Heart right ventricle (tissue), 16 donors: ENCODE measurements around the gene ADGRL3. TPM values are rescaled to one million over a fixed set of nuclear protein-coding genes. Genes with fewer than 3 reads are reported as not detected.

ENCODE experiments used
- ATAC-seq, 8 donors: fragments of 200-7000 bp; cut with Tn5 transposase; one replicate each; pipeline ENCODE4 v1.9.1; 2020; ENCODE audit warnings: mild to moderate bottlenecking in 8 of 8, moderate library complexity in 8 of 8, moderate number of reproducible peaks in 1 of 8
- DNase-seq, 2 donors: peaks; one replicate each; pipeline ENCODE4 v3.0.0-alpha.2; 2020
- H3K27ac ChIP-seq, 10 donors: fragments of 200-600 bp; sonication (generic) in 2 of 10; one replicate each; pipeline versions ENCODE4 v1.5.0 to v1.8.0; 2020 to 2022; ENCODE audit warnings: mild to moderate bottlenecking in 3 of 10
- H3K27me3 ChIP-seq, 7 donors: fragments of 200-600 bp; one replicate each; pipeline ENCODE4 v1.8.0; 2021 to 2022; ENCODE audit warnings: mild to moderate bottlenecking in 2 of 7
- H3K36me3 ChIP-seq, 9 donors: fragments of 200-600 bp; sonication (generic) in 1 of 9; one replicate each; pipeline versions ENCODE4 v1.5.0 to v1.8.0; 2020 to 2022; ENCODE audit warnings: mild to moderate bottlenecking in 2 of 9
- H3K4me1 ChIP-seq, 9 donors: fragments of 200-600 bp; sonication (generic) in 1 of 9; one replicate each; pipeline versions ENCODE4 v1.5.0 to v1.8.0; 2020 to 2022; ENCODE audit warnings: mild to moderate bottlenecking in 4 of 9
- H3K4me3 ChIP-seq, 10 donors: fragments of 200-600 bp; sonication (generic) in 2 of 10; one replicate each; pipeline versions ENCODE4 v1.5.0 to v1.8.0; 2020 to 2022; ENCODE audit warnings: mild to moderate bottlenecking in 7 of 10, moderate library complexity in 2 of 10
- H3K9me3 ChIP-seq, 11 donors: fragments of 200-600 bp in 10 of 11; sonication (generic) in 2 of 11; one replicate each; pipeline versions ENCODE4 v1.5.0 to v1.8.0; 2013 to 2022; ENCODE audit warnings: mild to moderate bottlenecking in 2 of 11, control low read depth in 1 of 11, moderate library complexity in 1 of 11
- WGBS, 2 donors: extraction: QIAGEN DNeasy Blood & Tissue Kit; methylation state at CpG; one replicate each; pipeline ENCODE4 v1.1.7; 2013; ENCODE audit warnings: inconsistent platforms in 1 of 2; 5-methylcytosine and 5-hydroxymethylcytosine counted together
- intact Hi-C, 10 donors: fragments of 100-400 bp; cut with DNase I; formaldehyde crosslinking; loops; one replicate each; pipeline versions ENCODE4 v1.11.1 to v1.14.2; 2022
- polyA plus RNA-seq, 2 donors: library from polyadenylated mRNA; stranded (reverse); fragments of 200-250 nt; gene quantifications; one replicate each; pipeline ENCODE4 v1.2.3, GENCODE V29; 2013
- total RNA-seq, 10 donors: library from RNA; stranded (reverse); fragmentation: NEBNext Ultra II Directional in 3 of 10; extraction: Animal tissue kit (Norgen Biotek cat#: 25700) in 3 of 10; gene quantifications; one replicate each; pipeline versions ENCODE4 v1.2.1 to v1.2.4, GENCODE V29; 2021 to 2023
- TF ChIP-seq, protein P1 (sequence below), 9 donors: fragments of 200-600 bp; sonication (generic) in 2 of 9; IDR thresholded peaks; one replicate each; pipeline versions ENCODE4 v1.5.0 to v1.8.0; 2021 to 2022; ENCODE audit warnings: antibody characterized with exemption in 9 of 9, mild to moderate bottlenecking in 5 of 9, moderate library complexity in 1 of 9
- donor health status: Arrhythmogenic right ventricular cardiomyopathy.
- donor health status: ischemic (EF 13 %, LVEDD 7.1; RV severe dilation, severe dysfunction).
- donor health status: healthy with polysubstance abuse.
- donor health status: DM: no; HTN: yes; CAD: no.
- donor health status: DM: no; HTN: no; CAD: no.
- donor health status: ischemic (EF 25% LVEDD 6.9; RV normal size, moderate dysfunction).
- donor health status: ischemic (EF 25% LVEDD 5.7; RV mildly dilated, moderate dysfunction).
- donor health status: healthy.
- donor health status: DM: yes; HTN: yes; CAD: no.
- donor health status: Ischemic cardiomyopathy.
- donor health status: ischemic (EF 35%, LVEDD 5.7; RV mildly dilated, moderate dysfunction).
- donor health status: nonischemic (EF 11% LVEDD 7.7; RV severe dilation, severe dysfunction).
- donor health status: DM: yes; HTN: yes; CAD: no.
- donor health status: PGD.
- donor health status: ischemic (EF 29% LVEDD 5.4; RV normal size, mild dysfunction).
- donor health status: nonischemic (EF 23%, LVEDD 6.1; RV moderate dilation, normal function).

The ADGRL3 gene
- total and polyA plus RNA-seq, 12 donors, result 0.36 to 20.9 (median 4.6) TPM

DNA sequence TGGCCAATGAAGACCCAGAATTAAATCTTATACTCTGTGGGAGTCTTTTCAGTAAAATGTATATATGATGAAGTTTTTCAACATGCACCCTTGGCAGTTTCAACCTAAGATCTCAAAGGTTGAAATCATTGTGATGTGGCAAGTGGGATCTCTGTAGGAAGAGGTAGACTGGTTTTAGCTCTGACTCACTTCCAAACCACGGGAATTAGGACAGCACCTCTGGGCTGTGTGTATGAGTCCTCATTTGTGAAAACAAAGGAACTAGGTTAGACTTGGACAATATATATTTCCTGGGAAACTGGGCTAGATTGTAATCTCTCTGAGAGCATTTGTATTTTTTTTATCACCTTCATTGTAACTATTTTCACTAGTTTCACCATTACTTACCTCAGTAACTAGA, 333.0 kb downstream of the ADGRL3 start:
- Histone ChIP-seq H3K9me3 (peaks cover 0 to 17% (median 2%) of the 10 kb centered on the region in 11 donors), H3K4me3 (no peak overlapping the region), H3K36me3 (no peaks in the 10 kb centered on the region), H3K27ac (no peak overlapping the region), H3K4me1 (no peaks in the 10 kb centered on the region), H3K27me3 (no peaks in the 10 kb centered on the region)
- intact Hi-C loops, result no loop called here
- DNase-seq, result no peak
- WGBS, 2 donors, result 66 to 81% methylated on average over 1 of the region's 1 CpG
- no peak for ATAC-seq
- TF ChIP-seq, protein P1, sequence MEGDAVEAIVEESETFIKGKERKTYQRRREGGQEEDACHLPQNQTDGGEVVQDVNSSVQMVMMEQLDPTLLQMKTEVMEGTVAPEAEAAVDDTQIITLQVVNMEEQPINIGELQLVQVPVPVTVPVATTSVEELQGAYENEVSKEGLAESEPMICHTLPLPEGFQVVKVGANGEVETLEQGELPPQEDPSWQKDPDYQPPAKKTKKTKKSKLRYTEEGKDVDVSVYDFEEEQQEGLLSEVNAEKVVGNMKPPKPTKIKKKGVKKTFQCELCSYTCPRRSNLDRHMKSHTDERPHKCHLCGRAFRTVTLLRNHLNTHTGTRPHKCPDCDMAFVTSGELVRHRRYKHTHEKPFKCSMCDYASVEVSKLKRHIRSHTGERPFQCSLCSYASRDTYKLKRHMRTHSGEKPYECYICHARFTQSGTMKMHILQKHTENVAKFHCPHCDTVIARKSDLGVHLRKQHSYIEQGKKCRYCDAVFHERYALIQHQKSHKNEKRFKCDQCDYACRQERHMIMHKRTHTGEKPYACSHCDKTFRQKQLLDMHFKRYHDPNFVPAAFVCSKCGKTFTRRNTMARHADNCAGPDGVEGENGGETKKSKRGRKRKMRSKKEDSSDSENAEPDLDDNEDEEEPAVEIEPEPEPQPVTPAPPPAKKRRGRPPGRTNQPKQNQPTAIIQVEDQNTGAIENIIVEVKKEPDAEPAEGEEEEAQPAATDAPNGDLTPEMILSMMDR (IDR thresholded peaks at IDR 0.05), result no peak

- Histone ChIP-seq H3K36me3 (no peaks in the 10 kb centered on the region), H3K4me3 (no peak overlapping the region), H3K4me1 (peaks cover 0 to 8% (median 0%) of the 10 kb centered on the region in 9 donors), H3K9me3 (peaks cover 0 to 6% (median 0%) of the 10 kb centered on the region in 11 donors), H3K27ac (no peak overlapping the region), H3K27me3 (no peaks in the 10 kb centered on the region)
- no peak for DNase-seq
- 36 to 53% methylated on average over 2 of the region's 2 CpGs for WGBS, 2 donors
- TF ChIP-seq, protein P1 (IDR thresholded peaks at IDR 0.05), result no peak
- ATAC-seq, result peak in 1 of 8 donors; percentile 44
- intact Hi-C loops, result no loop called here
These were observed 340.8 kb downstream of the ADGRL3 start for GRCh38 chr4:61540944-61541343.

GRCh38 chr4:61541459-61541858, 341.3 kb downstream of the ADGRL3 start:
- DNase-seq, result no peak
- TF ChIP-seq, protein P1 (IDR thresholded peaks at IDR 0.05), result peak in 1 of 9 donors; percentile 15
- WGBS, 2 donors, result 71 to 80% methylated on average over 2 of the region's 2 CpGs
- Histone ChIP-seq H3K9me3 (peaks cover 0 to 5% (median 0%) of the 10 kb centered on the region in 11 donors), H3K4me1 (peaks cover 0 to 8% (median 0%) of the 10 kb centered on the region in 9 donors), H3K27ac (no peak overlapping the region), H3K4me3 (no peak overlapping the region), H3K27me3 (no peaks in the 10 kb centered on the region), H3K36me3 (no peaks in the 10 kb centered on the region)
- no peak for ATAC-seq
- intact Hi-C loops, result no loop called here

DNA sequence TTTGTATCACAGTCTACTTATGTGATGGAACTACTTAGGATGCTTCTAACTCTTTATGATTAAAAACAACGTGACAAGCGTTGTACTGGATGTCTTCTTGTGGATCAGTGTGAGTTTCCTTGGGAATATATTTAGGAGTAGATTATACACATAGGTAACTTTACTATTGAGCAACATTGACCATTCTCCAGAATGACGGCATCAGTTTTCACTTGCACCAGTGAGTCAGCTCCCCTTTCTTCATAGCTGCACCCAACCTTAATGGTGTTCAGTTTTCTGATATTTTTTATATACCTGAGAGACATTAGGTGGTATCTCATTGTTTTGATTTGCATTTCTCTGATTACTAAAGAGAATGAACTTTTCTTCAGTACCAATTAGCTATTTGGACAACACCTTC, 343.9 kb downstream of the ADGRL3 start:
- H3K9me3 ChIP-seq, result peaks cover 0 to 7% (median 0%) of the 10 kb centered on the region in 11 donors
- intact Hi-C loops, result no loop called here

More for the DNA sequence above, 343.9 kb downstream of the ADGRL3 start:
- DNase-seq (no peak), ATAC-seq (no peak)
- 88 to 90% methylated on average over 3 of the region's 3 CpGs for WGBS, 2 donors
- Histone ChIP-seq H3K36me3 (no peaks in the 10 kb centered on the region), H3K4me1 (peaks cover 0 to 8% (median 0%) of the 10 kb centered on the region in 9 donors), H3K4me3 (no peak overlapping the region), H3K27ac (no peak overlapping the region), H3K27me3 (no peaks in the 10 kb centered on the region)
- TF ChIP-seq, protein P1 (IDR thresholded peaks at IDR 0.05), result no peak
